SH-SY5Y (cell line): ENCODE measurements around the gene RHOD.

ENCODE experiments used
- GATA2 ChIP-seq: IDR thresholded peaks from 2 replicates; pipeline ENCODE4 v1.6.1; 2011; ENCODE audit warnings: mild to moderate bottlenecking, low read depth, low read length
- GATA3 ChIP-seq: IDR thresholded peaks from 2 replicates; pipeline ENCODE4 v1.6.1; 2011; ENCODE audit warnings: low read depth, mild to moderate bottlenecking, low read length, moderate library complexity

Gene RHOD

DNA sequence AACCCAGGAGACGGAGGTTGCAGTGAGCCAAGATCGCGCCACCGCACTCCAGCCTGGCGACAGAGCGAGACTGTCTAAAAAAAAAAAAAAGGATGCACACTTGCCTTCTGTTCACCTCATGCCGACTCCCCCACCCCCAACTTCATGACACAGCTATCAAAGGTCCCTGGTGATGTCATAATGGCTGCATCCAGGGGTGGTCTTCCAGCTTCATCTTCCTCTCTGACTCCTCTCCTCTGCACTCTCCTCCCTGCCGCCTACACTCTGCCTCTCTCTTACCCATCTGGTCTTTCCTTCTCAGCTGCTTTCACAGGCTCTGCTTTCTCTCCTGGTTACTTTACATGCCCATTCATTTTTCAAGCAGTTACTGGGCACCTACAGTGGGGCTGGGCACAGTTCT lies 46.0 kb downstream of the RHOD start:
- TF ChIP-seq GATA2, result no peak
- TF ChIP-seq GATA3, result no peak

DNA sequence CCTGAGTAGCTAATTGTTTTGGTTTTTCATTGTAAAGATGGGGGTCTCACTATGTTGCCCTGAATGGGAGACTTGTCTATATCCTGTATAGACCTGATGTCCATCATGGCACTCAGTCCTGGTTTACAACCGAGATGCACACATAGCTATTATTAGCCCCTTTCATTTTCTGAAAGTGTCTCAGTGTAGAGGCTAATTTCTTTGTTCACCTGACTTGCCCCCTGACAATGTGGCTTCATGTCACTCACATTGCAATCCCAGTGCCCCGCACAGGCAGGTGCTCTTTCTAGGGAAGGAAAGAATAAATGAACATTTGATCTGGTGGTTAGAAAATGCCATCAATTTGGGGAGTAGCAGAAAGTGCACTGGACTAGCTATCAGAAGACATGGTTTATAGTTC lies 49.3 kb downstream of the RHOD start:
- no peak for TF ChIP-seq GATA3
- TF ChIP-seq GATA2, result no peak

DNA sequence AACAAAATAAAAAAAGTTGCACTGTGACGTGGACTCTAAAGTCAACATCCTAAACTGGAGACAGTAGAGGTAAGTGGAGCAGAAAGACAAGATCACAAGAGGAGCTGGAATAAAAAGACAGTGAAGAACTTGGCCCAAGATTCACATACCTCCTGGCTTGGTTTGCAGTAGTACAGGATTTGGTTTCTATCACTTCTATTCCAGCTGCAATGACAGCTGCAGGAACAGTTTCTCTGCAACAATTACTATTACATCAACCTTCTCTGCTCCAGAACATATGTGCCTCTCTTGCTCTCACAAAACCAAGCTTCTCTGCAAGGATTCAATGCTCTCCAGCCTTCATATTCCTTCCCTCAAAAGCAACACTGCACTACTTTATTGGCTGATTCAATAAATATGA lies 54.6 kb downstream of the RHOD start:
- TF ChIP-seq GATA3, result no peak
- TF ChIP-seq GATA2, result no peak

DNA sequence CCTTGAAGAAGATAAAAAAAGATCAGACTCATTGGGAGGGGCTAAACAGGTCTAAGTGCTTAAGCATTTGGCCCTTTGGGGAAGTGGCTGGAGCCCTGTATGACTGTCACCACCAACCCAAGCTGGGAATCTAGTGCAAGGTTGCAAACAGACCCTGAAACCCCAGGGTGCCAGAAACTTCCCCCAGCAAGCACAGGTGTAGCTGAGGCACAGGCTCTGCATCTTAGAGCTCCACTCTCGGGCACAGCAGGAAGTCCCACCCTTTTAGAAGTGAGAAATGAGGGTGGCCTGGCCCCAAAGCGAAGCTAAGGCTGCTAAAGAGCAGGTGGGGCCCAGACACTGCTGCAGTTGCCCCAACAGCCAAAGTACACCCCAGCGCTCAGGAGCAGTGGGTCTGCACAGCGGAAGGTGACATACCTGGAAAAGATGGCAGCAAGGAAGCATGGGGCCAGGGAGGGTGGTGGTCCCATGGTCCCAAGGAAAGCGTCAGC lies 56.6 kb downstream of the RHOD start:
- TF ChIP-seq GATA2, result no peak
- TF ChIP-seq GATA3, result no peak

DNA sequence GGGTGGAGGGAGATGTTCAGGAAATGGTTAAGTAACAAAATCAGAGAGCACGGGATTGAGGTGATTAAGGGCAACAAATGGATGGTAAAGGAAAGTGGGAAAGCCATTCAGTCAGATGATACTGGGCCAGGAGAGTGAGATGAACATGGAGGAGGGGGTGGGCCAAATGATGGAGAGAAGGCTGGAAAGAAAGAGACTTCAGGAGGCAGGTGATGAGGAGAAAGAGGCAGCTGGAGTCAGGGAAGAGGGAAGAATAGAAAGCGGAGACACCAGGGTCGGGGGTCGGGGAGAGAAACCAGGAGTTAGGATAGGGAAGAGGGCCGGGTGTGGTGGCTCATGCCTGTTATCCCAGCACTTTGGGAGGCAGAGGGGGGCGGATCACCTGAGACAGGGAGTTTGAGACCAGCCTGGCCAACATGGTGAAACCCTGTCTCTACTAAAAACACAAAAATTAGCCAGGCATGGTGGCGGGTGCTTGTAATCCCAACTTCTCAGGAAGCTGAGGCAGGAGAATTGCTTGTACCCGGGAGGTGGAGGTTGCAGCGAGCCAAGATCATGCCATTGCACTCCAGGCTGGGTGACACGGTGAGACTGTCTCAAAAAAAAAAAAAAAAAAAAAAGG lies 57.7 kb downstream of the RHOD start:
- TF ChIP-seq GATA2 (no peak), GATA3 (no peak)

DNA sequence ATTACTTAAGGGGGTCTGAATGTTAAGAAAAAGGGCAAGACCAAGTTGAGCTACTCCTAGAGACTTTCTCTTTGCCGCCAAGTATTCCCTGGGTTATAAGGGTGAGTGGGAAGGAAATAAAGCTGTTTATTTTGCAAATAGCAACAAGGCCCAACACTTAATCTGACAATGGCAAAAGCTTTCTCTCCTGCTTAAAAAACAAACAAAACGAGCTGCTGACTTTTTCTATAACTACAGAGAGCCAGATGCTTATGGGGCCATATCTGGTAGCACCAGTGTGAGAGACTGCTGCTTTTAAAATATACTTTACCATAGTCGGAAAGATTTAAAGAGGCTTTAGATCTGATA lies 60.1 kb downstream of the RHOD start:
- no peak for TF ChIP-seq GATA3

DNA sequence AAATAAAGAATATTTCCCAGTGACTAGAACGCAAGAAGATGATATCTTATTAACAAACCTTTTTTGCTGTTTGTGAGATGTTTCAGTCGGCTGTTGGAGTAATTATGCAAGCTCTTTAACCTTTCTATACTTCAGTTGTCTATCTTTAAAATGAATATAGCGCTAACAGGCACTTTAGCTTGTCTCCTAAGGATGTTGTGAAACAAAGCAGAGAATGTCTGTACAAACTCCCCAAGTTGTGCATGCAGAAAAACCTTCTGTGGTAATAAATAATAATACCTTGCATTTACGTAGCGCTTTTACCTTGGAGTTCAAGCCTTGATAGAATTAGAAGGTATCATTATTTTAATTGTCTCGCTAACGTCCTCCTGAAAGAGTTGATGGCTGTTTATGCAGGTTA lies 60.5 kb downstream of the RHOD start:
- TF ChIP-seq GATA2 (no peak), GATA3 (no peak)

DNA sequence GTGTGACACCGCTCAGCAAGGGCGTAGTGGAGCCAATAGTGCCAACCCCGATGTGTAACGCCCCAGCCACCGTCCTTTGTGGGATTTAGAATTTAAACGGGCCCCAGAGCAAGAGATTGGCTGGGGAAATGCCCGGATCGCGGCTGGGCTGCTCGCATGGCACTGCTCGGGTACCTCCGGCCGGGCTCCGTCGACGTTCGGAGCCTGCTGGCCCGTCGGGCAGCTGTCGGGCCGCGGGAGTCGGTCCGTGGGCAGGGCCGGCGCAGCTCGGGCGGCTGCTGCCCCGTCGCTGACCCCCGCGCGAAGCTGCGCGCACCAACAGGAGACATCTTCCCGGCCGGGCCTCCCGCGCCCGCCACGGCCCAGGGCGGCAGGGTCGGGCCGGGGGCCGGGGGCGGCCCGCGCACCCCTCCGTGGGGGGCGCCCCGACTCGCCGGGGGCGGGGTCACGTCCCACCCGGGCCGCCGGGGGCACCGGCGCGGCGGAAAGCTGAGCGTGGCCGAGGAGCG lies 61.1 kb downstream of the RHOD start:
- no peak for TF ChIP-seq GATA2
- TF ChIP-seq GATA3, result no peak

DNA sequence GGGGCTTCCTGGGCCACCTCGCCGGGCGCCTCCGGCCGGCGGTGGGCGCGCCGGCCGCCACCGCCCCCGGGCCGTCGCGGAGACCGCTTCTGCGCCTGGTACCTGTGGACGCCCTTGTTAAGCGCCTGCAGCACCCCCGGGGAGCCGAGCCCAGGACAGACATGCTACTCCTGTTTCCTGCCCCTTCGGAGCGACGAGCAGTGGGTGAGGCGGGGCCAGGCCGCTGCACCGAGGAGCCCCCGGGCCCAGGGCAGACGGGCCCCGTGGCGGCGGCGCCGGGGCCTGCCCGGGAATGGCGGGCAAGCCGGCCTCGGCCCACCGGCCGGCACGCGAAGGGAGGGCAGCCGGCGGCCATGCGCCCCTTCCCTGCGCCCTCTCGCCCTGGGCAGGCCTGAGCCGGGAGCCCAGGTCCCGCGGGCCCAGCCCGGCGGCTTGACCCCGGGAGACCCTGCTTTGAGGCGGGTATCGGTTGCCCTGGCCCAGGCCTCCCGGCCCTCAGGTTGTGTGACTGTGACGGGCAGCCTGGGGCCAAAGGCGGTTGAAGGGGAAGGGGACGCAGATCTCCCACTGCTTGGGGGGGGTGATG lies 61.6 kb downstream of the RHOD start:
- TF ChIP-seq GATA3 (no peak), GATA2 (no peak)

DNA sequence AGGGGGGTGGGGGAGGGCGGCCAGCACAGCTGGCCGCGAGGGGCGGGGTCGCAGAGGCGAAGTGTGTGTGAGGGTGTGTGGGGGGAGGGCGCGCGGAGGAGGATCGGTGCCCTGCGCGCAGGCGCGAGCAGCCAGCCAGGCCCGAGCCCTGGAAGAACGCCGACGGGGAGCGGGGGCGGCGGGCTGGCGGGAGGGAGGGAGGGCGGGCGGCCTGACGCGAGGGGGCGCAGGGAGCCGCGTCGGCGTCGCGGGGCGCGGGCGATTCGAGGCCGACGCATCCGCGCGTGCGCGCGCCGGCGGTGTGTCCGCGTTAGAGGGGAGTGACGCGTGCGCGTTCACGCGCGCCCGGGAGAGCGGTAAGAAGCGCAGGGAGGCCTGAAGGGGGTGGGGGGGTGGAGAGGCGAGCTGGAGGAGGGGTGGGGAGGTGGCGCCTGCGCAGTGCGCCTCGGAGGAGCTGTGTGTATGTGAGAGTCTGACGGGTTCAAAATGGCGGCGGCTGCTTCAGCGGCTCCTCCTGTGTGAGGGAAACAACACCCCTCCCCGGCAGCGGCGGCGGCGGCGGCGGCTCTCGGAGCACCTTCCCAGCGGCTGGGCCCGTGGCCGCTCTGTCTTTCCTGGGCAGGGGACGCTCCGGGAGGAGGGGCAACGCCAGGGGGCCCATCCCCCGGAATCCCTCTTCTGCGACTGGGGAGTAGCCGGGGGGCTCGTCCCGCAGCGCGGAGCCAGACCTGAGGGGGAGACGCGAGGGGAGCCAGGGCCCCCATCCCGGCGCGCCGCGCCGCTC lies 62.3 kb downstream of the RHOD start, which contains the start of gene KDM2A:
TSS of gene KDM2A (plus strand) at position 463 of the 784 bp plus-strand sequence. CDS start 2,054 bp downstream, outside the sequence.
- TF ChIP-seq GATA2 (no peak), GATA3 (no peak)

DNA sequence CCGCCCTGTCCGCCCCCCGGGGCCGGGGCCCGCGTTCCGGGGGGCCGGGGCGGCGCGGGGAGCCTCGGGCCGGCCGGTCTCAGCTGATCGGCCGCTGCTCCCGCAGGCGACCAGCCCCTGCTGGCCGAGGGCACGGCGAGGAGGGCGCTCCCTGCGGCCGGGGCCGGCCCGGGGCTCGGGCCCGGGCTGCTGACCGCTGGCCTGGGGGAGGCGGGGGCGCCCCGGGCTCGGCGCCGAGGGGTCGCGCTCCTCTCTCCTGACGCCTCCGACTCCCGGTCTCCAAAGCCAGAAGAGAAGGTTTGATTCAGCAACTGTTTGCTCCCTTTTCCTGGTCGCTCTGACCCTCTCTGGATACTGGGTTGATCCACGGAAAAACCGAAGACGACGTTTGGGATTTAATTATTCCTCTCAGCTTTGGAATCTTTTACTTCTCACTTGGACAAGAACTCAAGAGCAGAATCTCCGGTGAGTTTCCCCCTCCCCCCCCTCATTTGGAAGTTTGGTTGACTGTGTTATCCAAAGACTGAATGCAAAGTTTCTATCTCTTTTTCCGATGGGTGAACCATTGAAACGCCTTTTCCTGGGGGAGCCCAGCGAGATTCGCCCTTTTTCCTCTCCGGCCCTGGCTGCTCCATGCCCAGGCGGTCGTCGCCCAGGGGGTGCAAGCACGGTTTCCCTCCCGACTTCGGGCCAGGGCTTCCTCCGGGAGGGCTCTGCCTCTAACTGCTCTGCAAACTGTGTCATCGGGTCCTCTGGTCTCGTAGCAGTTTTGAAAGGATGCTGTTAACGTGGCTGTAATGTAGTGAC lies 63.1 kb downstream of the RHOD start:
- TF ChIP-seq GATA2, result no peak
- TF ChIP-seq GATA3, result no peak

DNA sequence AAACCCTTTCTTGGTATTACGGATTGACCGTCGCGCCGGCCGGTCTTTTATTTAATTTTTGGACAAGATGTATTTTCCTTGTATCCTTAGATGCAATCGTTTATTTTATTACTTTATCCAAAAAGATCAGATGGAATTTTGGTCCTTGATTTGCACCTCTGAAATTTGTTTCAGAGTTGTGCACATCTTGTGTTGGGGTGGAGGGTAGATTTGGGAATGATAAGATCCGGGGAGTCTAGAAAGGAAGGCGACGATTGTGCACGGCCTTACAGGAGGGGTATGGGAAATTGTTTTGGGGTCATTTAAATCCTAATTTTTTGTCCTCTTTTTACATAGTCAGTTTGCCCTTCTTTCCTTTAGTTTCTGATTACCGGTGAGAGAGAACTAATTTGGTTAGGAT lies 63.8 kb downstream of the RHOD start:
- TF ChIP-seq GATA3 (peak; percentile 37; the same call in 1 of the 2 replicates), GATA2 (peak; percentile 81)

DNA sequence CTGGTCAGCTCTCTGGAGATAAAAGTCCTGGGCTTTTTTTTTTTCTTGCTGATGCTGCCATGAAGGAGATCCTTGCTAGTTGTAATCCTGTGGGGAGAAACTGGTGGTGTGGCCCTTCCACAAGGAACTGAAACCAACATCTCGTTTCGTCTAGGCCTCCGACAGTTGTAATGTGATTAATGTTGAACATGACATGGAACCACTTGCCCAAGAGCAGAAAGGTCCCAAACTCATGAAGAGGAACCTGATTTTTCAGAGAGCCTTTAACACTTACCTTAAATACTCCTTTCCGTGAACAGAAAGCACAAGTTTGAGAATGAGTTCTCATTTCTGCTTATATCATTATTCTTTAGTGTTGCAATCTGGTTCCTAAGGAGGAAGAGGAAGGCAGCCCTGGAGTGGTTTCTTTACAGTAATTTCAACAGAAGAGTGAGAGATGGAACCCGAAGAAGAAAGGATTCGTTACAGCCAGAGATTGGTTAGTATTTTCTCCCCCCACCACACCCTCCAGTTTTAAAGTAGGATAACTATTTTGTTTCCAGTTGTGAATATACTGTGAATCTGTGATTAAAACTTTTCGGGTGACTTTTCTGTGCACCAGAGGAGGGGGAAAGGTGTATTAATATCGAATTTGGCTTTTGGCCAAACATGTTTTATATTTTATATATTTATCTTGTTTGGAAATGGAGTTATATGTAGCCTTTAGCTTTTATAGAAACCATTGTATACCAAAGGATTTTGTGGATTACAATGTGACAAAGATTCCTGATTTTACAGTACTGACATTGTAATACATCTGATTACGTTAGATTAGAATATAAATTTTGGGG lies 64.4 kb downstream of the RHOD start:
- TF ChIP-seq GATA2 (no peak), GATA3 (no peak)
